ENCODE data around the gene DPYD.

Gene DPYD

DNA sequence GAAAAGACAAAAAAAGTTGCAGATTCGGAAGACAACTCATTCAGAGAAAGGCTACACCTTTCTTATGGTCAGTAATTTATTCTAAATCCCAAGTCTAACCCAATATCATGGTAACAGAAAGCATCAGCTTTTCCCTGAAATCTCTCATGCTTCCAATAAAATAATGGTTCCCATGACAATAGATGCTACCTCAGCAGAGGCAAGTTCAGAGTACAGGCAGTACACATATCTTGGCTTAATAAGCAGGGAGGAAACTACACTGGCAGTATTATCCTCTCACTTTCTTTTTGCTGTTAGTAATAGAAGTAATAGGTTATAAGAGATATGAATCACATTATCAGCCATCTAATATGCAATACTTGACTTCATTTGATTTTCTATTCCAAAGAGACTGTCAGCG lies 137.1 kb downstream of the DPYD start:
- DNase-seq (ENCODE audit: low spot score) = no peak

- no peak for DNase-seq (ENCODE audit: low spot score)
Observed at GRCh38 chr1:97781762-97782337, 139.0 kb downstream of the DPYD start.

DNA sequence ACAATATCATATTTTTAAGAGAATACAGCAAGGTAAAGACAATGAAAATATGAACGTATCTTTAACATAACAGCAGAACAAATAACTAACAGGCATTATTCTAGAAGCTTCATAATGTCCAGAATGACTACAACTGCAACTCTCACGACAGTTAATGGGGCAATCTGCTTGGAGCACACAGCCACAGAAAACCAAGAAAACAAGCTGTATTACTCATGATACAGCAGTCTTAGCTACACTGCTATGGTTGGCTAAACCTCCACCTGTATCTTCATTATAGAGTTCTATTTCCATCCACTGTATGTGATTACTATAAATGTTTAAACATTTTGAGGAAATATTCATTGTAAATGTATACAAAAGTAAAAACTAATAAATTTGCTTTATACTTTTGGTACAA lies 139.9 kb downstream of the DPYD start:
- no peak for DNase-seq (ENCODE audit: low spot score)

GRCh38 chr1:97778718-97779117 lies 142.1 kb downstream of the DPYD start:
- DNase-seq (ENCODE audit: low spot score) = no peak

- DNase-seq (ENCODE audit: low spot score) = no peak
Observed at GRCh38 chr1:97770376-97770775, 150.5 kb downstream of the DPYD start.

DNA sequence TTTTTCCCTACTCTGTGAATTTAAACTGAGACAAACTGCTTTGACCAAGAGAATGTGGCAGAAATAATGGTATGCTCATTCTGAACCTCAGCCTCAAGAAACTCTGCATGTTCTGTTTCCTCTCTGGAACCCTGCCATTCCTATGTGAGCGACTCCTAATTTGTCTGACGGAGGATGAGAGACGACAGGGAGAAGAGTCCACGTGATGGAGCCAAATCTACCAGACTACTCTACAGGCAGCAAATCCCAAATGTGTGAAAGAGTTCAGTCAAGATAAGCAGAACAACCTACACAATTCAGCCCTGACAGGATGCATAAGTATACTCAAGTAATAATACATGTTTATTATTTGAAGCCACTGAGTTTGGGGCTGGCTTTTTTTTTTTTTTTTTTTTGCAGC lies 153.5 kb downstream of the DPYD start:
- no peak for DNase-seq (ENCODE audit: low spot score)

DNA sequence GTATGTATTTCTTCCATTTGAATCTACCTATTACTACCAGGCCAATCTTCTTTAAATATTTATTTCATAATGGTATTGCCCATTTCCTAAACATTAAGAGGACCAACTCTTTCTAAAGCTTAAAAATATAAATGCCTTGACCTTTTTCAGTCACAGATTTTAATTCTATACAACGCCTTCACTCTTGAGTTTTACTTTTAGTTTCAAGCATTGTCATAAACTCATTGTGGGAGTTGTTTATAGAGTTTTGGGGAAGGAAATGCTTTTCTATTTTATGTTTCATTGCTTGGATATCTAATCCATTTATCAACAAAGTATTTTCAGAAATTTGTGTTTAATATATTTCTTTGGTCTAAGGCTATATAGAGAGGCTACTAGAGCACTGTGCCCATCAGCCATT lies 155.8 kb downstream of the DPYD start:
- DNase-seq (ENCODE audit: low spot score) = no peak

DNA sequence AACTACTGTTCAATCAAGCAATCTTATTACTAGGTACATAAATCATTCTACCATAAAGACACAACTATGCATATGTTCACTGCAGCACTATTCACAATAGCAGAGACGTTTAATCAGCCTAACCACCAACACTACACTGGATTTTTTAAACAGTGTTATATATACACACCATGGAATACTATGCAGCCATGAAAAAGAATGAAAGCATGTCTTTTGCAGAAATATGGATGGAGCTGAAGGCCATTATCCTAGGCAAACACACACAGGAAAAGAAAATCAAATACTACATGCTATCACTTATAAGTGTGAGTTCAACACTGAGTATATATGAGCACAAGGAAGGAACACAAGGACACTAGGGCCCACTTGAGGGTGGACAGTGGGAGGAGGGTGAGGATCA lies 159.2 kb downstream of the DPYD start:
- DNase-seq (ENCODE audit: low spot score) = no peak

DNA sequence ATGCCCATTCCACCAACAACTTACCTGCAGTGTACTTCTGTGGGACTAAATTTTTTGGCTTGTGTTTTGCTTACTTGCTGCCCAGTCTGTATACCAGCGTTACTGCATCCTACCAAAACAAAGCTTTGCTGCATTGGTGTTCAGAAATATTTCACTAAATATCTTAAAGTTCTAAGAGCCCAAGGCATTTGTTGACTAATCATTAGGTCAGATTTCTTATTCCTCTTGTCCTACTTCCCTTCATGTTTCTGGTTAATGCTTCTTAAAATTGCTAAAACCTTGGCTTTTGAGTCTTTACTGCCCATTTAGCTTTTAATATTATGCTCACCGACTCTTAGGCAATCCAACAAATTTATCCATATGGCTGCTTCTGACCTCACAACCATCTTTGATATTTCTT lies 161.8 kb downstream of the DPYD start:
- no peak for DNase-seq (ENCODE audit: low spot score)

DNA sequence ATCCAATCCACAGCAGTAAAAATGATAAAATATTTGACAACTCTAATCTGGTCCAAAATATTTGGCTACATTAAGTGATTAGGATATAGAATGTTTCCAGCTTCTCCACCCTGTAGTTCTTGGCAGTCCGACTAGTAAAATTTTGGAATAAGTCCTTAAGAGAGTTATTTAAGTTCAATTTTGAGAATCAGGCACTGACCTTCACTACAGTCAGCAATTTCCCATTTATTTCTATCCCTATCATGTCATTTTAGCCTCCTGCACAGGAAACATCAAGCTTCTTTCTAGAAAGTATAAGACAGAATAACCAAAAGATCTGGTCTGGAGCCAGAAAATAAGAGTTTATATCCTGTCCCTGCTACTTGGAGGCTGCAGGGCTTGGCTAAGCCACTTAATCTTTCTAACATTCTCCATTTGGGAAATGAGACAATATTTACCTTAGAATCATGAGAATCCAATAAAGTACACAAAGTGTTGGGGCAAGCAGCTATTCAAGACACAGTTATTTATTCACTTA lies 162.2 kb downstream of the DPYD start:
- no peak for DNase-seq (ENCODE audit: low spot score)

- no peak for DNase-seq (ENCODE audit: low spot score)
Observed at GRCh38 chr1:97745912-97746311, 174.9 kb downstream of the DPYD start.

DNA sequence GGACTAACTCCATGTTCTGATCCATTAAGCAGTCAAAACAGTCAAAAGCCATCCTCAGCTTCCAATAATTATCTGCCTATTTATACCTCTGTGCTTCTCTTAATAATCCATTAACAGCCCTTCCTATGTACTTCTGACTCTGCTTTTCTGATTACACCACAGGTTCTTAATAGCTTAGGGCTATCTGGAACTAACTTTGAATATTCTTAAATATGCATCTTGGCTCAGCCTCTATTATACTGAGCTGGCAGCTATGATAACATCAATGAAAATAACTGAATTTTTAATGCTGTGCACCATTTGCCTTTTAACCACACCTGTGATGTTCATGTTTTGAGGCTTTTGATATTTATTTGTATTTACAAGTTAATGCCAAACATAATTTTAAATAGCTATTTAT lies 175.9 kb downstream of the DPYD start:
- no peak for DNase-seq (ENCODE audit: low spot score)

- DNase-seq (ENCODE audit: low spot score) = no peak
Observed at GRCh38 chr1:97743129-97743528, 177.7 kb downstream of the DPYD start.

- DNase-seq (ENCODE audit: low spot score) = no peak
Observed at GRCh38 chr1:97740891-97741290, 179.9 kb downstream of the DPYD start.

- no peak for DNase-seq (ENCODE audit: low spot score)
Observed at GRCh38 chr1:97739596-97740103, 181.2 kb downstream of the DPYD start.

GRCh38 chr1:97738270-97738669 lies 182.6 kb downstream of the DPYD start:
- DNase-seq (ENCODE audit: low spot score) = no peak

GRCh38 chr1:97730271-97730670 lies 190.6 kb downstream of the DPYD start:
- no peak for DNase-seq (ENCODE audit: low spot score)

- no peak for DNase-seq (ENCODE audit: low spot score)
Observed at GRCh38 chr1:97728436-97728835, 192.4 kb downstream of the DPYD start.

DNA sequence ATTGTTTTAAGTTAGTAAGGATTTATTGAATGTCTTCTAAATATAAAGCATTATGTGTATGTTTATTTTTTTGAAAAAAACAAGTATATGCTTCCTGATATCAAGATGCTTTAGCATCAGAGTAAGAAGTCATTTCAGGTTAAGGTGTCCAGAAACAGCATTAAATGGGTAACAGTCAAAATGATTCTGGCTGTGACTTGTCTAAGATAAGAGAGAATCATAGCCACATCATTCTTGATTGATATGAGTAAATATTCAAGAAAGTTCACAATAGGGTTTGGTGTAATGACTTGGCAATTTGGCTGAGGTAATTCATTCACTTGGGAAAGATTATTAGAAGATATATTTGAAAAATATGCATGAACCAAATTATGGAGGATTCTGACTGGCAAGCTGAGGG lies 193.8 kb downstream of the DPYD start:
- DNase-seq (ENCODE audit: low spot score) = no peak

- no peak for DNase-seq (ENCODE audit: low spot score)
Observed at GRCh38 chr1:97726386-97726785, 194.4 kb downstream of the DPYD start.

- no peak for DNase-seq (ENCODE audit: low spot score)
Observed at GRCh38 chr1:97721221-97721620, 199.6 kb downstream of the DPYD start.

DNA sequence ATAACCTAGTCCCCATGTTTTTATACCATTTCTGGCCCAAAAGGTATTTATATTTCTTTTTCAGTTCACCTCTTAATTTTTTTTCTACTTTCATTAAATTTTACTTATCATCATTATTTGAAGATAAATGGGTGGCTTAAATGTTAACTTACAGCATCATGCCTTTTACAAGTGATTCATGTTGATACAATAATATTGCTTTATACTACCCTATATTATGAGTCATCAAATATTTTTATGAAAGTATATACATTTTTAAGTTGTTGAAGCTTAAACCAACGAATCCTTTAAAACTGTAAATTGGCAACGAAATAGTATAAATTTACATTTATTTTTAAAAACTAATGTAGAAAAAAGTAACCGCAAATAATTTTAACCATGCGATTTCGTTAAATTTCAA lies 207.9 kb downstream of the DPYD start:
- no peak for DNase-seq (ENCODE audit: low spot score)

DNA sequence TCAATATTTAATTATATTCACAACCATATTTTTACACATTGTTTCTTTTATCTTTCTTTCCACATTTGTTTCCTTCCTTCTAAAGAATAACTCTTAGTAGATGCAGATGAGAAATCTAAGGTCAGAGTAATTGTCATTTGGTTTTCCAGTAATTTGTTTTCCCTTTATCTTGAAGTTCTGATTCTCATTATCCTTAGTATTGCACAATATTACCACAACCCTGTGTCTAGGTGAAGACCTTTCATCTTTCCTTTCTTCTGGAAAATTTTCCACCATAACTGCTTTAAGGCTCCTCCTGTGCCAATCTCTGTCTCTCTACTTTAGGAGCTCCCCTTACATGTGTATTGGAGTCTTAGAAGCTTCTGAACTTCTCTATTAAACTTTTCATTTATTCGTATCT lies 209.0 kb downstream of the DPYD start:
- no peak for DNase-seq (ENCODE audit: low spot score)

DNA sequence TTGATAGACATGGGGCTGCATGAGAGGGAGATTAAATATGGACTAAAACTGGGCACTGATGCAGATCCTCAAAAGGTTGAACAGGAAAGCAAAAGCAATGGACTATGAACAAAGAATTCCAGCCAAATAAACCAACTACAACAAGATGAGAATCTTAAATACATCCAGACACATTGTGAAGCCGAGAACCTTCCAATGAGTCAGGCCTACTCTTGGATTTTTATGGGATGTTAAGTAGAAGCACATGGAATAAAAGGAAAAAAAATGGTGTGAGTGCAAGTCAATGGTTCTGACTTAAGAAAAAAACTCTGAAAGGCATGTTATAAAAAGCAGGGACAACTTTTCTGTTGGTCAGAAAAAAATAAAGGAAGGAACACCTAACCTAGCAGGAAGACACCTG lies 227.2 kb downstream of the DPYD start:
- no peak for DNase-seq (ENCODE audit: low spot score)

DNA sequence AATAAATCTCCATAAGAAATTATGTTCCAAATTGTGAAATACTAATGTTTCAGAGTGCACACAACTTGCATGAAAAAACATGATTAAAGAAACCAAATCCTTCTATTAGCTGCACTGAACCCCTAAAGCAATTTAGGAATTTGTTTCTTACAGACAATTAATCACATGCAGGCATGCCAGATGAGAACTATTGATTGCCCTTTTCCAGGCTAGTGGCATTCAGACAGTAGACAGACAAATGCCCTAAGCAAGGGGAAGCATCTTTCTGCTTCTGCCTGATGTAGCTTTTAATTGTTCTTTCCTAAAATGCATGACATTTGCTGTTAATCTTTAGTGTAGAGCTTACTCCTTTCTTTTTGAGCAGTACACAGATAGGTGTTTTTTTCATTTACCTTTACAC lies 229.5 kb downstream of the DPYD start:
- DNase-seq (ENCODE audit: low spot score) = no peak

Data from COLO829 (cell line).